Suprapubic skin (tissue), 4 donors: ENCODE measurements around the gene PDF.

Source experiments
- EP300 ChIP-seq: sonication (generic); formaldehyde crosslinking; IDR thresholded peaks from one replicate; pipeline ENCODE4 v1.6.1; 2017; ENCODE audit warnings: antibody characterized with exemption
- POLR2A ChIP-seq, 2 donors: fragments of 450-650 bp; IDR thresholded peaks; one replicate each; pipeline ENCODE4 v1.6.1; 2017; ENCODE audit warnings: antibody characterized with exemption in 2 of 2, mild to moderate bottlenecking in 2 of 2, moderate library complexity in 2 of 2
- POLR2AphosphoS5 ChIP-seq, 3 donors: sonication (generic); formaldehyde crosslinking; IDR thresholded peaks; one replicate each; pipeline ENCODE4 v1.6.1; 2017; ENCODE audit warnings: antibody characterized with exemption in 3 of 3
- TF ChIP-seq, protein P1 (sequence below), 2 donors: fragments of 200-600 bp in 1 of 2; fragments of 450-650 bp in 1 of 2; sonication (generic) in 1 of 2; IDR thresholded peaks; one replicate each; pipeline ENCODE4 v1.5.1; 2016 to 2019; ENCODE audit warnings: antibody characterized with exemption in 2 of 2, mild to moderate bottlenecking in 1 of 2, moderate library complexity in 1 of 2

DNA sequence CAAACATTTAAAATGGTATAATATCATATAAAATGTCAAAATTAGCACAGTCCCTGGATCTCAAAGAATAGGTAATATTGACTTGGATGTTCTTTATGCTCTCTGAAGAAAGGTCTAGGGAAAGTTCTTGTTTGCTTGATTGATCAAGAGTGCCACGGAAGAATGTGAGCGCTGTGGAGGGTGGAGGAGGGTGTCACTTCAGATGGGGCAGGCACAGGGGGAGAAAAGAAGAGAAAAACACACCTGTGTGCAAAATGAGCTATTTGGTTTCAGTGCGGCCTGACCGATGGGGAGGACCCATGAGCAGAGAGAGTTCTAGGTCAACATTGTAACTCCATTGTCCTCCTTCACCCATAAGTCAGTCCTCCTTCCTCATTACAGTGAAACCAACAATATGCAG lies 28.1 kb downstream of the PDF start:
- TF ChIP-seq, protein P1, sequence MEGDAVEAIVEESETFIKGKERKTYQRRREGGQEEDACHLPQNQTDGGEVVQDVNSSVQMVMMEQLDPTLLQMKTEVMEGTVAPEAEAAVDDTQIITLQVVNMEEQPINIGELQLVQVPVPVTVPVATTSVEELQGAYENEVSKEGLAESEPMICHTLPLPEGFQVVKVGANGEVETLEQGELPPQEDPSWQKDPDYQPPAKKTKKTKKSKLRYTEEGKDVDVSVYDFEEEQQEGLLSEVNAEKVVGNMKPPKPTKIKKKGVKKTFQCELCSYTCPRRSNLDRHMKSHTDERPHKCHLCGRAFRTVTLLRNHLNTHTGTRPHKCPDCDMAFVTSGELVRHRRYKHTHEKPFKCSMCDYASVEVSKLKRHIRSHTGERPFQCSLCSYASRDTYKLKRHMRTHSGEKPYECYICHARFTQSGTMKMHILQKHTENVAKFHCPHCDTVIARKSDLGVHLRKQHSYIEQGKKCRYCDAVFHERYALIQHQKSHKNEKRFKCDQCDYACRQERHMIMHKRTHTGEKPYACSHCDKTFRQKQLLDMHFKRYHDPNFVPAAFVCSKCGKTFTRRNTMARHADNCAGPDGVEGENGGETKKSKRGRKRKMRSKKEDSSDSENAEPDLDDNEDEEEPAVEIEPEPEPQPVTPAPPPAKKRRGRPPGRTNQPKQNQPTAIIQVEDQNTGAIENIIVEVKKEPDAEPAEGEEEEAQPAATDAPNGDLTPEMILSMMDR (IDR thresholded peaks at IDR 0.05), result no peak
- TF ChIP-seq POLR2A (IDR thresholded peaks at IDR 0.05) (no peak), POLR2AphosphoS5 (IDR thresholded peaks at IDR 0.05) (no peak), EP300 (no peak)
